NK-92 (cell line): ENCODE results near the gene TIMM50.

ENCODE experiments used
- DNase-seq: peaks from one replicate; lab custom pipeline; 2025; ENCODE audit not compliant: unreplicated experiment; lab: John Stamatoyannopoulos, UW

Gene TIMM50

DNA sequence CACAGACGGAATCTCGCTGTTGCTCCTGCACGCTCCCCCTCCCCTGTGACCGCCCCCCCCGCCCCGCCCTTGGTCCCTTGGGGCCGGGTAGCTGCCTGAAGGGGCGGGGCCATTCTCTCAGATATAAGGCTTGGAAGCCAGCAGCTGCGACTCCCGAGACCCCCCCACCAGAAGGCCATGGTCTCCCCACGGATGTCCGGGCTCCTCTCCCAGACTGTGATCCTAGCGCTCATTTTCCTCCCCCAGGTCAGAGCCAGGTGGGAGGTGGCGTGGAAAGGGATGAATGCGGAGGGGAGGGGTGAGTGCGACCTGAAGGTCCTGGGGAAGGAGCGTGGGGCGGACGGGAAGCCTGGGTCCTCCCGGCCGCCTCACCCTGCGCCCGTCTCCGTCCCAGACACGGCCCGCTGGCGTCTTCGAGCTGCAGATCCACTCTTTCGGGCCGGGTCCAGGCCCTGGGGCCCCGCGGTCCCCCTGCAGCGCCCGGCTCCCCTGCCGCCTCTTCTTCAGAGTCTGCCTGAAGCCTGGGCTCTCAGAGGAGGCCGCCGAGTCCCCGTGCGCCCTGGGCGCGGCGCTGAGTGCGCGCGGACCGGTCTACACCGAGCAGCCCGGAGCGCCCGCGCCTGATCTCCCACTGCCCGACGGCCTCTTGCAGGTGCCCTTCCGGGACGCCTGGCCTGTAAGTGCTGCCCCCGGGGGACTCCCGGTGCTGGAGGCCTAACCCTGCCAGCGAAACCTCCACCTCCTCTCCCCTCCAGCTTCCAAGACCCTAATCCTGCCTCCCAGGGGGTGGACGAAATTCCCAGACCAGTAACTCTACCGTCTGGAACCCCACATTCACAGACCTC, 18.4 kb downstream of the TIMM50 start, which contains the start of gene DLL3:
DLL3 (plus strand) TSS at position 150 of the 845 bp plus-strand sequence; CDS start at position 178, 28 bp downstream.
- DNase-seq: no peak

GRCh38 chr19:39499932-39500331, 19.3 kb downstream of the TIMM50 start:
- DNase-seq: no peak

DNA sequence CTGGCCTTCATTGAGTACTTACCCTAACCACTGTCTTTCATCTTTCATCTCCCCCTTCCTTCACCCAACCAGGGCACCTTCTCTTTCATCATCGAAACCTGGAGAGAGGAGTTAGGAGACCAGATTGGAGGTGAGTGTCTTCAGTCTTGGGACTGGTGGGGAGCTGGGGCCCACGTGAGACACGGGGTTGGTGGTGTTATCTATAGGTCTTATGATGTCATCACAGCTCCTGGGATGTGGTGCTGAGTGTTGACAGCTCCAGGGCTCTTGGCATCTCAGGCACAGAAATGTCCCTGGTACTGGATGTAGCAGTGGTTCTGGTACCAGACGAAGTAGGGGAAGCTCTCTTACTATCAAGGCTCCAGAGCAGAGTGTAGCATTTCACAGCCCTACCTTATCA, 19.9 kb downstream of the TIMM50 start:
- DNase-seq: no peak

DNA sequence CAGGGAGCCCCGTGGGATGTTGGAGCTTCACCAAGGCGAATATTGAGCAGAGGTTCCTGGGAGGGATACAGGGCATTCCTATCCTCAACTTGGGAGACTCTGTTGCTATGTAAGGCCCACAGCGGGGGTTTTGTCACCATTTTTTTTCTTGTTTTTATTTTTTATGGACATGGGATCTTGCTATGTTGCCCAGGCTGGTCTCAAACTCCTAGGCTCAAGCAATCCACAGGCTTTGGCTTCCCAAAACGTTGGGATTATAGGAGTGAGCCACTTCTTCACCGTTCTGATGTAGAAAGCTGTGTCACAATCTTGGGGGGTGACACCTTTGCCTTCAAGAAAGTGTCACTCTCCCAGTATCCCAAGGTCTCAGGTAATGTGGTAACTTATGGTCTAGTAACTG, 20.7 kb downstream of the TIMM50 start:
- DNase-seq: no peak

- DNase-seq: no peak
Observed at GRCh38 chr19:39502640-39503417, 22.2 kb downstream of the TIMM50 start.

DNA sequence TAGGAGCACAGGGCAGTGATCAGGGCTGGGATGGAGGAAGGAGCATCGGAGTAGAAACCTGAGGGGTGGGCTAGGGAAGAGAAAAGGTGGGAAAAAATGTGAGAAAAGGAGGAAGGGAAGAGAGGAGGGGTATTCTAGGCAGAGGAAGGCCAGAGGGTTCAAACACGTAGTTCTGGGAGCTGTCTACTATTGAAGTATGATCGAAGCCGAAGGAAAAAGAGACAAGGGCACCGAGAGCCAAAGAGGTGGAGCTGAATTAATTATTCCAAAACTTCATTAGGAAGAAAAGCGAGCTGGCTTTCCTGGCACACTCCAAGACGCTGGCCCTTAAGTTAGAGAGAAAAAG, 25.9 kb downstream of the TIMM50 start:
- no peak for DNase-seq

DNA sequence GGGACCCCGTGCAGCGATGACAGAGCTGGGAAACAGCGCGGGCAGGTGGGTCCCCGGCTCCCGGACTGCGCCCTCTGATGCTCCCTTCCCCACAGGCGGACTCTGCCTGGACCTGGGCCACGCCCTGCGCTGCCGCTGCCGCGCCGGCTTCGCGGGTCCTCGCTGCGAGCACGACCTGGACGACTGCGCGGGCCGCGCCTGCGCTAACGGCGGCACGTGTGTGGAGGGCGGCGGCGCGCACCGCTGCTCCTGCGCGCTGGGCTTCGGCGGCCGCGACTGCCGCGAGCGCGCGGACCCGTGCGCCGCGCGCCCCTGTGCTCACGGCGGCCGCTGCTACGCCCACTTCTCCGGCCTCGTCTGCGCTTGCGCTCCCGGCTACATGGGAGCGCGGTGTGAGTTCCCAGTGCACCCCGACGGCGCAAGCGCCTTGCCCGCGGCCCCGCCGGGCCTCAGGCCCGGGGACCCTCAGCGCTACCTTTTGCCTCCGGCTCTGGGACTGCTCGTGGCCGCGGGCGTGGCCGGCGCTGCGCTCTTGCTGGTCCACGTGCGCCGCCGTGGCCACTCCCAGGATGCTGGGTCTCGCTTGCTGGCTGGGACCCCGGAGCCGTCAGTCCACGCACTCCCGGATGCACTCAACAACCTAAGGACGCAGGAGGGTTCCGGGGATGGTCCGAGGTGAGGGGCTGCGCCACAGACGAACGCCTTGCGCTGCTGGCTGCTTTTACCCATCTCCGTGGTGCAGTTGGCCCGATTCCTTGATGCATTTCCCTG, 26.5 kb downstream of the TIMM50 start:
- DNase-seq: no peak

GRCh38 chr19:39507715-39508364, 27.2 kb downstream of the TIMM50 start:
- no peak for DNase-seq

- no peak for DNase-seq
Observed at GRCh38 chr19:39508629-39509028, 28.0 kb downstream of the TIMM50 start.

DNA sequence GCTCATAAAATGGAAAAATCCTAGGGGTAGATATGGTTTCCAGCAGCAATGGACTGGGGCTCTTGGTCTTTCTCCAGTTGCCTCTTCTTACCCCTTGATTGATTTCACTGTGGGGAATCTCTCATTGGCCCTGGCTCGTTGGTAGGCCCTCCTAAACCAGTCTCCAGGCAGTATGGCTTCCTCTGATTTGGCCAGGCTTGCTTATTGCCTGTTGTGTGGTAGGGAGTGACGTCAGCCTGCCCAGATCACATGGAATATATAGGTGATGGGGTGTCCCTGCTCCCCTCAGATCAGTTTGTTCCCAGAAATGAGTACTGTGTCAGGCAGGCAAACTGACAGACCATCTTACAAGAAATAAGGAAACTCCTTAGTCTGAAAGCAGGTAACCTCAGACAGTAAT, 28.6 kb downstream of the TIMM50 start:
- no peak for DNase-seq

DNA sequence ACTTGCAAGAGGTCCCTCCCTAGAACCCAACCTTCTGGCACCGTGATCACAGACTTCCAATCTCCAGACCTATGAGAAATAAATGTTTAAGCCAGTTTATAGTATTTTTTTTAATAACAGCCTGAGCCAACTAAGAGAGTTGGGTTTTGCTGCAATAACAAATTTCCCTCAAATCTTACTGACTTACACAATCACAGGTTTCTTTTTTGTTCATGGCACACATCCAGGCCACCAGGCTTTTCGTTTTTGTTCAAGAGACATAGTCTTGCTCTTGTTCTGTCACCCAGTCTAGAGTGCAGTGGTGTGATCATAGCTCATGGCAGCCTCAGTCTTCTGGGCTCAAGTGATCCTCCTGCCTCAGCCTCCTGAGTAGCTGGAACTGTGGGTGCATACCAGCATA, 32.4 kb downstream of the TIMM50 start:
- DNase-seq: no peak

DNA sequence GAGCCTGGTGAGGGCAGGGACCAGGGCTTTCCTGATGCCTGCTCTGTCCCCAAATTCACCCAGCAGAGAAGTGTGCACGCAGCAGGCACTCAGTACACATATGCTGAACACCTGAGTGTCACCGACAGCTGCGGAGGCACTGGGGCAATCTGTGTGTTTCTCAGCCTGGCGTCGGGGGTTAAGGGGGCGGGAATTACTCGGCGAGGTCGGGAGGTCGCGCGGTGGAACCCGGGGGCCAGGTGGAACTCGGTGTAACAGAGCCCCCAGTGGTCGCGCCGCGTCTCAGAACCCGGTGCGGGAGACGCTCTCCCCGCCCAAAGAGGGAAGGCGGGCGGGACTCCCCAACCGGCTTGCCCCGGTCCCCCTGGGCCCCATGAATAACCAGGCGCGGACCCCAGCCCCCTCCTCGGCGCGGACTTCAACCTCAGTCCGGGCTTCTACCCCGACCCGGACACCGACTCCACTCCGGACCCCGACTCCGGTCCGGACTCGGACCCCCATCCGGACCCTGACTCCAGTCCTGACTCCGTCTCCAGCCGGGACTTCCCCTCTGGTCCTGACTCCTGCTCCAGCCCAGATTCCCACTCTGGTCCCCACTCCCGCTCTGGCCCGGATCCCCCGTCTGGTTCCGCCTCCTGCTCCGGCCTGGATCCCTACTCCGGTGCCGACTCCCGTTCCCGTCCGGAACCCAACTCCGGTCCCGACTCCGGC, 34.4 kb downstream of the TIMM50 start, which contains the start of gene SELENOV:
SELENOV (plus strand) TSS at position 300 of the 711 bp plus-strand sequence; CDS start at position 374, 74 bp downstream.
- no peak for DNase-seq

DNA sequence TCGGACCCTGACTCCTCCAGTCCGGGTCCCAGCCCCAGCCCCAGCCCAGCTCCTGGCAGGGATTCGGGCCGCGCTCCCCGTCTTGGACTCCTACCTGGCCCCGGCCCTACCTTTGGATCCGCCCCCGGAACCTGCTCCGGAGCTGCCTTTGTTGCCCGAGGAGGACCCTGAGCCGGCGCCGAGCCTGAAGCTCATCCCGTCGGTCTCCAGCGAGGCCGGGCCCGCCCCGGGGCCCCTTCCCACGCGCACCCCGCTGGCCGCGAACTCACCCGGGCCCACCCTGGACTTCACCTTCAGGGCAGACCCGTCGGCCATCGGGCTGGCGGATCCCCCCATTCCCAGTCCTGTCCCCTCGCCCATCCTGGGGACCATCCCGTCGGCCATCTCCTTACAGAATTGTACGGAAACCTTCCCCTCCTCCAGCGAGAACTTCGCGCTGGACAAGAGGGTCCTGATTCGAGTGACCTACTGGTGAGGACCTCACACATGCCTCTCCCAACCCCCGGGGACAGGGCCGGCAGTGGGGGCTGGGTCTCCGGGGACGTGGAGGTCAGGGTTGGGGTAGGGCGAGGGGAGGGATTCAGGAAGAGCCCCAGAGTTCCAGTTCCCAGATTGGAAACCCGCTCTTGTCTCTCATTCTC, 35.0 kb downstream of the TIMM50 start:
- DNase-seq: no peak

DNA sequence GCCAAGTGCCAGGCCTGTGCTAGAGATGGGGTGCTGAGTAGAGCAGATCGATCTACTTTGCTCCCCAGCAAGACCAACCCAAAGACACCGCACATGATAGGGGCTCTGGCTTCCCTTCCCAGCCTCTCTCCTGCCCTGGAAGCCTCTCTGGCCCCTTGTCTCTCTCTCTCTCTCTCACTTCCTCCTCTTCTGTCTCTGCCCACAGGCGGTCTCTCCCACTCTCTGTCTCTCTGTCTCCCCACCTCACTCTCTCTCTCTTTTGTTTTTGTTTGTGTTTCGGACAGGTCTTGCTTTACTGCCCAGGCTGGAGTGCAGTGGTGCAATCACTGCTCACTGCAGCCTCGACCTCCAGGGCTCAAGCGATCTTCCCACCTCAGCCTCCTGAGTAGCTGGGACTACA, 35.6 kb downstream of the TIMM50 start:
- DNase-seq: no peak

- no peak for DNase-seq
Observed at GRCh38 chr19:39517432-39517831, 36.8 kb downstream of the TIMM50 start.

- DNase-seq: no peak
Observed at GRCh38 chr19:39518458-39518857, 37.8 kb downstream of the TIMM50 start.

GRCh38 chr19:39518975-39519374, 38.3 kb downstream of the TIMM50 start:
- DNase-seq: no peak

GRCh38 chr19:39520541-39521484, 40.2 kb downstream of the TIMM50 start:
- DNase-seq: no peak

DNA sequence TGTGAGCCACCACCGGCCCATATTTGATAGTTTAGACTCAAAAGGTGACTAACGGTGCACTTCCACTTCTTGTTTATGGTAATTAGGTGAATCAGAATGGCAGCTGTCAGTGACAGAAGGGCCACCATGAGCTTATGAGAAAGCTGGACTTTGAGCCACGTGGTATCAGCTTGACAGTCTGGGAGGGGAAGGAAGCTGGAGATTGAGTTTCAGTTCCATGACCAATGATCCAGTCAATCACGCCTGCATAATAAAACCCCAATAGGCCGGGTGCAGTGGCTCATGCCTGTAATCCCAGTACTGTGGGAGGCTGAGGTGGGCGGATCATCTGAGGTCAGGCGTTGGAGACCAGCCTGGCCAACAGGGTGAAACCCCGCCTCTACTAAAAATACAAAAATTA, 43.9 kb downstream of the TIMM50 start:
- no peak for DNase-seq
